Central memory CD4-positive, alpha-beta T cell (primary cell): ENCODE results near the gene RHEBL1.

ENCODE experiments used
- DNase-seq: peaks from one replicate; pipeline ENCODE4 v3.0.0; 2022

RHEBL1 gene

DNA sequence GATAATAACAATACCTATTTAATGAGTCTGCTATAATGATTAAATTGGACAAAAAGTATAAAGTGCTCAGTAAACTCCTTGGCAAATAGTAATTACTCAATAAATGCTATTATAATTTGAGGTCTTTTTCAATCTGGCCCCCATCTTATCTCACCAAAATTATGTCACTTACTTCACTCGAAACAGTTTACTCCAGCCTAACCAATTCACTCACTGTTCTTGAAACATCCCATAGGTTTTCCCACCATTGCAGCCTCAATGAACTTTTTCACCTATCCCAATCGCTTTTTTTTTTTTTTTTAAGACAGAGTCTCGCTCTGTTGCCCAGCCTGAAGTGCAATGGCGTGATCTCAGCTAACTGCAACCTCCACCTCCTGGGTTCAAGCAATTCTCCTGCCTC, 33.8 kb downstream of the RHEBL1 start:
- no peak for DNase-seq

DNA sequence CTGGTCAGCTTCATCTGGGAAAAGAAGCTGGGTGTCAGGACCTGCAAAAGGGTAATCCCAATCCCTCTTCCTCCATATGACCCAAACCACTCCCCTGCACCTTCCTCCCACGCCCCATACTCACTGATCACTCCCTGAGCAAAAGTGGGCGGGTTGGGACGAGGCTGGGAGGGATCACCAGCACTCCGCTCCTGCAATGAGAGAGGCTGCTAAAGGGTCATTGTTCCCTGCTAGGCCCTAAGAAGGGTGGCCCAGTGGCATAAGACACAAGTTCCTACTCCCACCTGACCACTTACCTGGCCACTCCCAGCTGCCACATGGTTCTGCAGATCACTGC, 35.5 kb downstream of the RHEBL1 start:
- DNase-seq: no peak

DNA sequence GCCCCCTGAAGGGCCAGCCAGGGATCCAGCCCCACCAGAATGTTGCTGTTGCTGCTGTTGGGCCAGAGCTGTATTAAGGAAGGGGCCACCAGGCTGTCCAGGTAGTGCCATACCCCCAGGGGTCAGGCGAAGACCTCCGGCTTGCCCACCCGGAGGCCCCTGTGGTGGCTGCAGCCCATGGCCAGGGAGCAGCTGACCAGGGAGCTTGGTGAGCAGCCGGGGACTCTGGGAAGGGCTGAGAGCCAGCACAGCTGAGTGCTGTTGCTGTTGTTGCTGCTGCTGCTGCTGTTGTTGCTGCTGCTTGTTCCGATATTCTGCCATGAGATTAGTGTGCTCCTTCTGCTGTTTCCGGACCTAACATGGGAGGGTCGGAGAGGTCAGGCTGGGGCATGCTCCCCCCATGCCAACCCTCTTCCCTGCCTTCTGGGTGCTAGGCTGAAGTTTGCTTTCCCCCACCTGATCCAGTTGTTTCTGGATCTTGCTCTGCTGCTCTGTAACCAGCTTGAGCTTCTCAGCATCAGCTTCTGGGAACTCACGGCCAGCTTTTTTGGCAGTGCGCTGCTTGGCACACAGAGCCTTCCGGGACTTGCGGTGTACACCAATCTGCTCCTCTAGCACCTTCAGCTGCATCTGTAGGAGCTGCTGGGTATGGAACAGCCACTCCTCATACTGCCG, 36.0 kb downstream of the RHEBL1 start:
- no peak for DNase-seq

DNA sequence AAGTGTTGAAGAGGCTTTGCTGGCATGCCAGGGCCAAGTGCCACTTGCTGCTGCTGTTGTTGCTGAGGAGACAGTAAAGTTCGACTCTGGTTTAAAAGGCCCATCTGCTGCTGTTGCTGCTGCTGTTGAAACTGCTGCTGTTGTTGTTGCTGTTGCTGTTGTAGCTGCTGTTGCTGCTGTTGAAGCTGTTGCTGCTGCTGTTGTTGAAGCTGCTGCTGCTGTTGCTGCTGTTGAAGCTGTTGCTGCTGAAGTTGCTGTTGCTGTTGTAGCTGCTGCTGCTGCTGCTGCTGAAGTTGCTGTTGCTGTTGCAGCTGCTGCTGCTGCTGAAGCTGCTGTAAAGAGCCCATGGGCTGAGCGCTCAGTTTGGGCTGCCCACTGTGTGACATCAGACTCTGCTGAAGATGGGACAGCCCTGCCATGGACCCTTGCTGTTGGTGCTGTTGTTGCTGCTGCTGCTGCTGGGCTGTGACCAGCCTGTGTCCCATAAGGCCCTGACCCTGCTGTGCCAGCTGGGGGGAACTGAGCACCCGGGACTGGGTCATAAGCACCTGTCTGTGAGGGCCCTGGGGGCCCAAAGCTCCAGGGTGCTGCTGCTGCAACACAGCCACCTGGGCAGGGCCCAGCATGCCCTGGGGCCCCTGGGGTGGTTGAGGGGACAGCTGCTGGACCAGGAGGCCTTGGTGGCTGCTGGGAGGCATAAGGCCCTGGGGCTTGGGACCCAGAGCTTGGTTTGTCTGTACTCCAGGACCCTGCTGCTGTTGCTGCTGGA, 36.9 kb downstream of the RHEBL1 start:
- DNase-seq: no peak

DNA sequence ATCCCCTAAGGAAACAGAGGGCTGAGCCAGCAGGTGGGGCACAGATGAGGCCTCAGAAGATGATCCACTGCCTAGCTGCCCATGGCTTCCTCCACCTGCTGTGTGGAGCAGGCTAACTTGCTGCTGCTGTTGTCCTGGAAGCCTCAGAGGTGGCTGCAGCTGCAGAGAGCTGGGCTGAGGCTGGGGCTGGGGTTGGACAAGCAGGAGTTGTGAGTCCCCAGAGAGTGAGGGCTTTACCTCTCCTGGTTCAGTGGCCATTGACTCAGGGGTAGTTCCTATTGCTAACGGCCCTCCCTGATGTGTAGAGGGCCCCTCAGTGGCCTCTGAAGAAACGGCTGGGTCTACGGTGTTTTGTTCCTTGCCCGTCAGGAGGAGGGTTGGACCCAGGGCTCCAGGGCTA, 37.5 kb downstream of the RHEBL1 start:
- no peak for DNase-seq

DNA sequence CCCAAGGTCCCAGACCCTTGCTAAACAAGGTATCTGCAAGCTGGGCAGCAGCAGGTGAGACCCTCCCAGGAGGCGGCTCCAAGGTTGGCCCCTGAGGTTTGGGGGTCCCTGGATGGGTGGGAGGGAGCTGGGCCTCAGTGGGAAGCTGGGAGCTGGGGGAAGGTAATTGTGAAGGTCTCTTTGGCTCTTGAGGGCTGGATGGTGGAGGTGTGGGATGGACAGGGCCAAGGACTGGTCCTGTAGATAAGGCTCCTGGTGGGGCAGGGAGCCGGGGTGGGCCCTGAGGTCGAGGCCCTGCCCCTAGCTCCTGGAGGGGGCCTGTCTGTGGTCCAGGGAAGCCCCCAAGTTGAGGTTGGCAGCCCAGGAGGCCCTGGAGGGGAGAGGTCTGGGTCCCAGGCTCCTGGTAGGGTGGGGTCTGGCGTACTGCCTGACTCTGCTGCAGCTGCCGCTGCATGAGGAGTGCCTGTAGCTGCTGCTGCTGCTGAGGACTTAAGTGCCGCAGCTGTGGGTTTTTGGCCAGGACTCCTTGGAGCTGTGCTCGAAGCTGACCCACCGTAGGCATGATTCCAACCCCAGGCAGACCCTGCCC, 38.1 kb downstream of the RHEBL1 start:
- no peak for DNase-seq

DNA sequence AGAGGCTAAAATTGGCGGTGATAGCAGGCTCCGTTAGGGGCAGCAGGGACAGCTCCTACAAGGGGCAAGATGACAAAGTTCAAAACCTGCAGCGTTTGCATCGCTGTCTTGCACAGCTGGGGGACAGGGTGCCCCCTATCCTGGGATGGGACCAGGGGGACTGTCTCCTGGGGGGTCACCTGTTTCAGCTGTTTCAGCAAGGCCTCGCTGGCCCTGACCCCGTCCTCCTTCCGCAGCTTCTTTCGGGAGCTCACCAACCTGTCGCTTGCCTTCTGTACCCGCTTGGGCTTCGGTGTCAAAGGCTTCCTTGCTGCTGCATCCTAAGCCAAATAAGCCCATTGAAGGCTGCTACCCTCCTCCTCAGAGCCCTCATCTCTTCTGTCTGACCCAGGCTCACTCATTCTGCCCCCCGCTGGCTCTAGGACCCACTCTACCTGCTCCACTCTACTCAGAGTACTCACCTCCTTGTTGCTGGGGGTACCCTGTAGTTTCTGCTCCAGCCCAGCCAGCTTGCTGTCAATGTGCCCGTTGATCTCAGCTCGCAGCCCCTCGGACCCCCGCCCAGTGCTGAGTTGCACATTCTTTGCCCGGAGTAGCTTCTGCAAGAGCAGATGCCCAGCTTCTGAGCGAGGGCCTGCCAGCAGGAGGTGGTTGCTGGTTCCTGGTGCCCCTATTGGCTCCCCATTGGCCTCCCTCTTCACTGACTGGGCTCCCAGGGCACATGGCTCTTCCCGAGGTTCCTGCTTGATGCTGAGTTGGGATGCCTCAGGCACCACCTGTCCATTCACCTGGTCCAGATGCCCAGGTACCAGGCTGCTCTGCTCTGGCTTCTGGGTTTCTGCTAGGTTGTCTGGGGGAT, 38.8 kb downstream of the RHEBL1 start:
- no peak for DNase-seq

DNA sequence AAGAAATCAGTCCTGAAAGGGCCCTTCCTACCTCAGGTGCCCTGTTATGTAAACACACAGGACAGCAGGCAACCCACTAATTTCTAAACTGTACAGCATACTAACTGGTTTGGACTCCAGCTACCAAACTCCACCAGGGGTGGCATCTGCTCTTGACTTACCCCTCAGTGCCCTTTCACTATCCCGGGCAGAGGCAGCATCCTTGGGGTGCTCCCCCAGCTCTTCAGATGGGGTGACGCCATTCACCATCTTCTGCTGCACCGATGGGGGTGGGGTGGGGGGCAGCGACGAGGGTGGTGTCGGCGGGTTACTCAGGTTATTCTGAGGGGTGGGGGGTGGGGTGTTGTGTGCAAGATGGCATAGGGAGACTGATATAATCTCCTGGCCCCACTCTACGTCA, 39.7 kb downstream of the RHEBL1 start:
- DNase-seq: no peak

DNA sequence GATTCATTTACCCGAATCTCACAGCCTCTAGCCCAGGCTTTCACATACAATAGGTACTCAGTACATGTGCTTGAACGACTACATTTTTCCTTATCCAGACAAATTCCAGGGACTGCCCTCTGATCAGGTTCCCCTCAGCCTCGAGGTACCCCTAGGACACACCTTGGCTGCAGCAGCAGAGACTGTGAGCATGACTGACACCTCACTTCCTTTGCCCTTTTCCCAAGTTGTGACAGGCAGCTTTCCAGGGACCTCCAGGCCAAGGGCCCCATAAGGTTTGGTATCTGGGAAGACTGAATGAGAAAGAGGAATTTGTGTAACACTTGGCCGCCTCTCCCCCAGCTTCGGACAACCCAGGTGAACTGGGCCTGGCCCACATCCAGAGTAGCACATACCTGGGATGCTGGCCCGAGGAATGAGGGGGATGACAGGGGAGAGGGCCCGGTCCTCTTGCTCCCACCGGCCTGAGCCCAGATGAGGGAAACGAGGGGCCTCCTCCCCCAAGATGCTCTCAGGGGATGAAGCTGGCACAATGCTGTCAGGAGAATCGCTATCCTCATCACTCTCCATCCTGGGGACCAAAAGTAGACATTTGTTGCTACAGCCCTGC, 41.0 kb downstream of the RHEBL1 start:
- DNase-seq: no peak

DNA sequence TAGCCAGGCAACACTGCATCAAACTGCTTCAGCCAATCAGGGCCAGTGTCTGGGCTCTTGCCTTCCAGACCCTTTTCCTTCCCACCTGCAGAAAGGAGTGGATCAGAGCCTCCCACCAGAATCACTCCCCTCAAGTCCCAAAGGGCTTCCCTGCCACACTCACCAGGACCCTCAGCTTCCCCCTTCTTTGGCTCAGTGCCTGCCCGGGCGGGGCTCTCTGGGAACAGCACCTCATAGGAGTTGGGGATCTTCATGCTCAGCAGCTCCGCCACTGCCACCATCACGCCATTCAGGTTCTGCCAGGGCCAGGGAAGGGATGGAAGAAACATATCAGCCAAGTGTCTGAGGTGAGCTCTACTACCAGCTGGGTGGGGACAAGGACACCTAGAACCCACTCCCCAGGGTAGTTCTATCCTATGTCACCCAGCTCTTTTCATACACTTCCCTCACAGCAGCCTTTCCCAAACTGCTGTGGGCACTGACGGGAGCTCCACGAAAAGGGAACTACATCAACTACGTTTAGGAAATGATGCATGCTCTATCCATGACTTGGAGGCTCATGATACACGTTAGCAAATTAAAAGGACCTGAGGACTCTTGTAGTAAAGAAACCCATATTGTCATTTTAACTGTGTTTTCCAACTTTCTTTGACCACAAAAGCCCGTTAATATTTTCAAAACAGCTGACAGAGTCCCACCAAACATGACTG, 41.8 kb downstream of the RHEBL1 start:
- DNase-seq: no peak

DNA sequence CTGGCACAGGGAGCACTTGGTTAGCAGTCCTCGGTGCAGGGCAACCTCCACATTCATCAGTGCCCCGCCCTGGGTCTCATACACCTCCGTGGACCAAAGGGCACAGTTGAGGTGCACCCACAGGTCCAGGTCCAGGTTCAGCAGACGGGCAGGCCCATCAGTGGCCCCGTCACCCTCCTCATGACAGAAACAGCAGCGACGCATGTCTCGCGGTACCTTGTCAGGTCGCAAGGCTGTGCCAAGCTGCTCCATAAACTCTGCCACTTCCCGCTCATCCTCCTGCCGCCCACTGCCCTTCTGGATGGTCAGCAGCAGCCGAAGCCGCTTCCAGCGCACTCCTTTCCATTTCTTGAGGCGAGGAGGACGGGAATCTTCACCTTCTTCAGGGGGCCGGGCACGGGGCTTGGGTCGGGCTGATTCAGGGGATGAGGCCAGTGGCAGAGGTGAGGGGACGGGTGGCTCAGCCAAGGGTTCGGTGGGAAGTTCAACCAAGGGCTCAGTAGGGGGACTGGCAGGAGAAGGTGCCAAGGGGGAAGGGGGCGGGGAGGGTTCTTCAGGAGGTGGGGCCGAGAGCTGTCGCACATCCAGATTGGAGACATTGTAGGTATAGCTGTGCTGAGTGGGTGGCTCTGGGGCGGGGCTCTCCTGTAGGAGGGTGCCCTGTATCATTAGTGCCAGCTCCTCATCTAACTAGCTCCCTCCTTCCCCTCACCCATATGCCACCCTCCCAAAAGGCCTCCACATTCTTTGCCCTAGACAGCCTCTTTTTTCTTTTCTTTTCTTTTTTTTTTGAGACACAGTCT, 42.9 kb downstream of the RHEBL1 start:
- no peak for DNase-seq

DNA sequence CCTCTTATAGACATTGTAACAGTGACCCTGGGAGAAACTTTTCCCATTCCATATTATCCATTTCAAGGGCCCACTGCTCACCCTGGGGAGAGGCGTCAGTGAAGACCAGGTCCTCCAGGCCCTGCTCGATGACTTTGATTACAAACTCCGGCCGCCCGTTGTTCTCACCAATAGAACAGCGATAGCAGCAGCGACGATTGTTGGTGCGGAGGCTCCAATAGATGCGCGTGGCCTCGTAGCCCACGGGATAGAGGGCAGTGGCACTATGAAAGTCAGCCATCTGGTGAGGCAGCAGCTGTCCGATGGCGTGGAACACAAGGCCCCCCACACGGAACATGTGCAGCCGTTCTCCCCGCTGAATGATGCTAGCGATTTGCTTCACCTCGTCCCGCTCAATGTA, 43.7 kb downstream of the RHEBL1 start:
- no peak for DNase-seq

DNA sequence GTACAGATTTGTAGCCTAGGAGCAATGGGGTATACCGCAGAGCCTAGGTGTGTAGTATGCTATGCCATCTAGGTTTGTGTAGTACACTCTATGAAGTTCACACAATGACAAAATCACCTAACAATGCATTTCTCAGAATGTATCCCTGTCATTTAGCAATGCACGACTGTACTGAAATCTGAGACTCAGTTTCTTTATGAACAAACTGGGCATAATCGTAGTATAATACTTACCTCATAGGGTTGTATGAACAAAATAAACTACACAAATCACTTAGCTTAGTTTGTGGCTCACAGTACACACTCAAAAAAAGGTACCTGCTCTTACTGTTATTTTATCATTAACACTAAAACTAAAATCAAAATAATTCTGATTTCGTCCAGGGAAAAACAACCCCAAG, 44.3 kb downstream of the RHEBL1 start:
- DNase-seq: no peak

DNA sequence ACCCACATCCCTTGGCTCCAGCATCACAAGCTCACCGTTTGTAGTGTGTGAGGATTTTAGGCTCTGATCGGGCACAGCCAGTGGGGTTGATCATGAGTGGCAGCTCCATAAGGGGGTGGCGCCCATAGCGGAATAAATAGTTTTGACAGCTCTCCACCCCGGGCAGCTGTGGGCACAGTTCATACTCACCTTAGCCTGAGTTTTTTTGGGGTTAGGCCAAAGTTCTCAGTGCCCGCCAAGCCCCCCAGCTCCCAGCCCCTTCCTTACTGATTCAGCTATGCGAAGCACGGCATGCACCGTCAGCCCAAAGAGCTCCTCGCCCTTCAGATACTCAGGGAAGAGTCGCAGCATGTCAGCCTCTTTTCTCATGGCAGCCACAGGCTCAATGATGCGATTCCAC, 45.2 kb downstream of the RHEBL1 start:
- DNase-seq: no peak

DNA sequence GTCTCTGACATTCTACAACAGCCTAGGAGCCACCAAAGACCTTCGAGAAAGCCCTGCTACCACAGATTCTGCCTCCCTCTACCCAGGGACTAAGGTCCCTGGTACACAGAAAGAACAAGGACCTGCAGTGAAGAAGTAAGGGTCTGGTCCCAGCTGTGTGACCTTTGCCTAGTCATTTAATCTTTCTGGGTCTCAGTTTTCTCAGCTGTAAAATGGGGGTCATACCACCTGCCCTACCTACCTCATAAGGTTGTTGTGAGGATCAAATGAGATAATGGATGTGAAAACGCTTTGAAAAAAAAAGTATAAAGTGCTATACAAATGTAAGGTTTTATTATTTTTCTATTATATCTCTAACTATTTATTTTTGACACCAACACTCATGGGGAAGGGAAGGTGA, 46.0 kb downstream of the RHEBL1 start:
- no peak for DNase-seq

DNA sequence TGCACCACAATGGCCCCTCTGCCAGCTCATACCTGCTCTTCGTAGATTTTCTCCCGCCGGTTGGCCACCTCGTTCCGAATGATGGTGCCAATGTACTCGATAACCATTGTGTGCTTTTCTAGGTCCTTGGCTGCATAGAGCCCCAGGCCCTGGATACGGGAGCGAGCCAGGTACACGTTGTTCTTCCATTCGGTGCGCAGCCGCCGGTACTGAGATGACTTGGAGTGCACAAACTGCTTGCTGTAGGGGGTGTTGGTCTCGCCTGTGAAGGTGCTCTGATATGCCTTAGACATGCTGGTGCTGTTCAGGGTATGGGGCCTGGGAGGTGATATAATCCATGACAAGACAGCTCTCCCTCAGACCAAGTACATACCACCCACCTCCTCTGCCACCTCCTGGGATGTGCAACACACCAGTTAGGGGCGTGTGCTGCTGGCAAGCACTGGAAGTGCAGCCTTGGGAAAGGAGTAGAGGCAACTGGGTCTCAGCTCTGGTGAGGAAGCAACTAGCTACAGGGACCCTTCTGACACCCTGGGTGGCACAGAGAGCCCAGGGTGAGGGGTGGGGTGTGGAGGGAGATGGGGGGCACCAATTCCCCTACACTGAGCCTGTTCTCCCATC, 47.1 kb downstream of the RHEBL1 start:
- DNase-seq: no peak

DNA sequence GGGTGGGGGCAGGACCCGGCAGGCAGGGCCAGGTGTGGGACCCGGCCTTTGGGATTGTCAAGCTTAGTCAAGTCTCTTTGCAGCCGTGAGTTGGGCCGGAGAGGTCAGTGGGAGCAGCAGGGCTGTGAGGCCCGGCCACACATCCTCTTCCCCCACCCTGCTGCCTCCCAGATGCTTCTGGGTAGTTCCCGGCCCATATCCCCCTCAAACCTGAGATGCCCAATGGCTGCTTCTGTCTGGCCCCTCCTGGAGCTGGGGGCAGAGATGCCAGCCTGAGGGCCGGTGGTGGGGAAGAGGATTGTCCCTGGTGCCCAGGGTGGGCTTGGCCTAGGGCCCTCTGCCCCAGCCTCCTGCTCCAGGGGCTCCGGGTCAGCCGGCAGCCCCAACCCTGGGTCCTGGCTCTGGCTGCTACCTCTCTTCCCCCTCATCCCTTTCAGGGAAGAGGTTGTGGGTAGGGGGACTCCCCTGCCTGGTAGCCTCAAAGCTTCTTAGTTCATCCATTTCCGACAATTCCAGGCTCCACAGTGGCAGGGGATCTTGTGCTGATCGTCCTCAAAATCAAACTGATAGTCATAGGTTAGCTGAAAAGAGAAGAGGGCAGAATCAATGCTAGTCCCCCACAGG, 48.4 kb downstream of the RHEBL1 start:
- DNase-seq: no peak

DNA sequence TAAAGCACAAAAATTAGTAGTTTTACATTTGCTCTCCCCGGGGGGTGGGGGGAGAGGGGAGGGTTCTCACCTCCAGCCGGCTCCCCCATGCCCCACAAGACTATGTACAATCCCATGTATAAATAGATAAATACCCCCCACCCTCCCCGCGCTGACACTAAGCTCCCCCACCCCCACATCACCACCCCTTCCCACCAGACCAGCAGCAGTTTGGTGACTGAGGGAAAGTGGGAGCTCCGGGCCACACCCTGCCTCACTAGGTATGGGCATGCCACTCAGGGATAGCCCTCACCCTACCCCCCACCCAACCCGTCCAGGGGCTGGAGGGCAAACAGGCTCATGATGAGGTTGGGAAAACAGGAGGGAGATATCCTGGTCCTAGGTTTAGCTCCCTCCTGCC, 49.3 kb downstream of the RHEBL1 start:
- DNase-seq: no peak

DNA sequence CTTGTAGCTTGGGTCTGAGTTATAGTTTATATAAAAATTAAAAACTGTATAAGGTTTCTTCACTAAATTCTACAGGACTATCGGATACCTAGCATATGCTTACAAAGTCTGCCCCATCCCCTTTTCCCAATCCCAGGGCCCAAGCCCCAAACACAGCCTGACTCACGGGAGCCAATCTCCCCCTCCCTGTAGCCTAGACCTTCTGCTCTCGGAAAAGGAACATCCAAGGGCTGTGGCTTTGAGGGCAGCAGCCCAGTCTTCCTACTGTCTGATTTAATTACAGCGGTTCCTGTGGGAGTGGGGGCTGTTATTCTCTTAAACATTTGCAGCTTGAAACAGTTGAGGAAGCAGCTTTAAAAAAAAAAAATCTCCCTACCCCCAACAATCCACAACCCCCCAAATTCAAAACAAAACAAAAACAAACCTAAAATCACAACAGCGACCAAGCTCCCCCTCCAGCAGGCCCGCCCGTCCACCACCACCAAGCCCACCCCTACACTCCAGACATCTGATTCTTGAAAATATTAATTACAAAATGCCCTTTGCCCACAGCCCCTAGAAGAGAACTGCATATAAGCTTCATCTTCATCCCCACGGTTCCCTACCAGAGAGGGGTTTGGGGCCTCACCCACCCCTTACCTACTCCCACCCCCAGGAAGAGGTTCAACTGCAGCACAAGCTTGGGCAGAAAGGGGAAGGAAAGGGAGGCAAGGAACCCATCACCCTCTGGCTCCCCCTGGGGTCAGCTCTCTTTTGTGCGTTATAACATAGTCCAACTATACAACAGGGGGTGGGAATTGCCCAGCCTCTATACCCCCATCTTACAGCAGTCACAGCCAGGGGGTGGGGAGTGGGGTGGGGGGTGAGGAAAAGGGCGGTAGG, 50.1 kb downstream of the RHEBL1 start:
- DNase-seq: no peak

DNA sequence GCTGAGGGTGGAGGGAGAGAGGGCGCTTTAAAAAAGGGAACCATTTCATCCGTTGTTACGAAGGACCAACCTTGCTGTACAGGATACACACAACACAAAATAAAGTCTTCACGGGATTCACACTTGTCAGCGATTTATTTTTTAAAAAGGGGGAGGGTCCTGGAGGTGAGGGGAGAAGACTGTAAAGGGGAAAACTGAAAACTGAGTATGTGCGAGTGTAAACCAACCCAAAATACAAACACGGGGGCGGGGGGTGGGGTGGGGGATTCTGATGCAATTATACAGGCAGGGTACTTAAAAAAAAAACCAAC, 50.7 kb downstream of the RHEBL1 start:
- DNase-seq: no peak
